H1 (cell line): ENCODE measurements around the gene ZNF385C. TPM values are rescaled to one million over a fixed set of nuclear protein-coding genes. Genes with fewer than 3 reads are reported as not detected.

Experiments used
- CTCF ChIA-PET: fragments of 300-600 bp; sonication (Branson Sonifier 250); formaldehyde crosslinking; loops from one replicate; lab custom pipeline; 2021; ENCODE audit not compliant: partially characterized antibody; lab: Charles Lee
- POLR2A ChIA-PET: fragments of 300-600 bp; sonication (Branson Sonifier 250); formaldehyde crosslinking; loops from one replicate; lab custom pipeline; 2021; ENCODE audit warnings: inconsistent platforms; ENCODE audit not compliant: partially characterized antibody; lab: Charles Lee
- DNase-seq, 2 experiments: peaks; one replicate each; pipeline versions ENCODE4 v3.0.0 to v3.0.0-alpha.2; 2010 to 2022; ENCODE audit warnings: low spot score in 2 of 2, low read depth in 1 of 2, mixed read lengths in 1 of 2
- FAIRE-seq: peaks from 2 replicates; lab custom pipeline; 2011; peaks lifted over from hg19 to GRCh38; lab: Jason Lieb, UNC
- H2AFZ ChIP-seq: 2 replicates; pipeline ENCODE4 v1.8.1; 2012; ENCODE audit warnings: low read length, inconsistent platforms
- H2AK5ac ChIP-seq: 2 replicates; pipeline ENCODE4 v1.6.1; 2013; ENCODE audit warnings: low read depth, low read length
- H2BK120ac ChIP-seq: replicated peaks from 2 replicates; pipeline ENCODE3; 2013; ENCODE audit warnings: low read depth, low read length, inconsistent platforms
- H2BK12ac ChIP-seq: 2 replicates; pipeline ENCODE4 v1.6.1; 2013; ENCODE audit warnings: low read depth, low read length
- H2BK15ac ChIP-seq: 2 replicates; pipeline ENCODE4 v1.6.1; 2013; ENCODE audit warnings: low read length
- H2BK20ac ChIP-seq: 2 replicates; pipeline ENCODE4 v1.6.1; 2013; ENCODE audit warnings: low read length
- H2BK5ac ChIP-seq: 2 replicates; pipeline ENCODE4 v1.6.1; 2013; ENCODE audit warnings: low read depth, low read length
- H3K14ac ChIP-seq: 2 replicates; pipeline ENCODE4 v1.6.1; 2013; ENCODE audit warnings: inconsistent platforms; ENCODE audit not compliant: insufficient read length
- H3K18ac ChIP-seq: 2 replicates; pipeline ENCODE4 v1.6.1; 2013; ENCODE audit warnings: low read length; ENCODE audit errors: extremely low read depth
- H3K23ac ChIP-seq: 2 replicates; pipeline ENCODE4 v1.6.1; 2013; ENCODE audit warnings: inconsistent platforms; ENCODE audit not compliant: insufficient read length
- H3K23me2 ChIP-seq: 2 replicates; pipeline ENCODE4 v1.6.1; 2013; ENCODE audit warnings: low read depth, low read length
- H3K27ac ChIP-seq: 2 replicates; pipeline ENCODE4 v1.6.1; 2011; ENCODE audit warnings: low read depth, low read length, inconsistent platforms
- H3K27me3 ChIP-seq, 4 experiments: replicated peaks in 1 of 4; 1 replicate in 1 of 4; 2 replicates in 3 of 4; pipeline versions ENCODE4 v1.6.1 to v1.8.1; 2011 to 2013; ENCODE audit warnings: low read length in 3 of 4, mild to moderate bottlenecking in 3 of 4, inconsistent platforms in 2 of 4, mixed read lengths in 2 of 4, moderate library complexity in 1 of 4; ENCODE audit not compliant: control insufficient read depth in 3 of 4, insufficient read depth in 3 of 4; ENCODE audit errors: extremely low read depth in 1 of 4
- H3K36me3 ChIP-seq, 4 experiments: 2 replicates each; pipeline versions ENCODE4 v1.6.1 to v1.8.1; 2011 to 2013; ENCODE audit warnings: mild to moderate bottlenecking in 4 of 4, low read length in 3 of 4, moderate library complexity in 2 of 4, control low read depth in 1 of 4, inconsistent platforms in 1 of 4; ENCODE audit not compliant: insufficient read depth in 4 of 4, control insufficient read depth in 2 of 4
- H3K4ac ChIP-seq: replicated peaks from 2 replicates; pipeline ENCODE3; 2013; ENCODE audit warnings: low read length, low read depth, mixed read lengths, inconsistent platforms; ENCODE audit not compliant: insufficient read length
- H3K4me1 ChIP-seq, 4 experiments: replicated peaks in 1 of 4; 1 replicate in 1 of 4; 2 replicates in 3 of 4; pipeline versions ENCODE4 v1.6.1 to v1.8.1; 2011 to 2013; ENCODE audit warnings: low read length in 3 of 4, inconsistent platforms in 2 of 4, mixed read lengths in 1 of 4; ENCODE audit not compliant: insufficient read depth in 4 of 4, control insufficient read depth in 3 of 4
- H3K4me2 ChIP-seq, 2 experiments: 2 replicates each; pipeline versions ENCODE4 v1.6.1 to v1.8.1; 2011 to 2013; ENCODE audit warnings: low read depth in 2 of 2, low read length in 2 of 2, control low read depth in 1 of 2, inconsistent platforms in 1 of 2, mild to moderate bottlenecking in 1 of 2; ENCODE audit not compliant: insufficient read depth in 1 of 2
- H3K4me3 ChIP-seq, 4 experiments: fragments of 200-600, 300-600 bp in 1 of 4; sonication (generic), shearing (Covaris generic), sonication (Bioruptor Twin) in 1 of 4; 2 replicates each; pipeline versions ENCODE4 v1.5.1 to v1.8.1; 2011 to 2016; ENCODE audit warnings: low read length in 4 of 4, low read depth in 3 of 4, control low read depth in 2 of 4, inconsistent platforms in 2 of 4, mild to moderate bottlenecking in 2 of 4, mixed read lengths in 1 of 4, moderate library complexity in 1 of 4; ENCODE audit not compliant: insufficient read depth in 2 of 4; ENCODE audit errors: extremely low read depth in 1 of 4
- H3K56ac ChIP-seq: replicated peaks from 2 replicates; pipeline ENCODE3; 2013; ENCODE audit warnings: low read depth, mild to moderate bottlenecking, mixed read lengths, low read length, inconsistent platforms; ENCODE audit not compliant: insufficient read length
- H3K79me1 ChIP-seq: 2 replicates; pipeline ENCODE4 v1.6.1; 2013; ENCODE audit warnings: low read depth, low read length, control low read depth
- H3K79me2 ChIP-seq, 2 experiments: 2 replicates each; pipeline versions ENCODE4 v1.6.1 to v1.8.1; 2012 to 2013; ENCODE audit warnings: low read length in 2 of 2, mild to moderate bottlenecking in 2 of 2, inconsistent platforms in 1 of 2; ENCODE audit not compliant: insufficient read depth in 2 of 2, control insufficient read depth in 1 of 2
- H3K9ac ChIP-seq, 4 experiments: replicated peaks in 1 of 4; 1 replicate in 1 of 4; 2 replicates in 3 of 4; pipeline versions ENCODE4 v1.6.1 to v1.8.1; 2011 to 2013; ENCODE audit warnings: low read depth in 3 of 4, low read length in 3 of 4, control low read depth in 2 of 4, mild to moderate bottlenecking in 2 of 4, moderate library complexity in 2 of 4, inconsistent platforms in 1 of 4; ENCODE audit errors: extremely low read depth in 1 of 4
- H3K9me3 ChIP-seq, 2 experiments: 2 replicates each; pipeline versions ENCODE4 v1.6.1 to v1.8.1; 2012 to 2013; ENCODE audit warnings: mild to moderate bottlenecking in 2 of 2, moderate library complexity in 2 of 2, control low read depth in 1 of 2, inconsistent platforms in 1 of 2, low read depth in 1 of 2, low read length in 1 of 2, mixed read lengths in 1 of 2; ENCODE audit not compliant: insufficient read depth in 2 of 2
- H4K20me1 ChIP-seq, 2 experiments: replicated peaks in 1 of 2; 2 replicates each; pipeline versions ENCODE3 to v1.8.1; 2011 to 2013; ENCODE audit warnings: inconsistent platforms in 2 of 2, low read length in 2 of 2, mild to moderate bottlenecking in 1 of 2; ENCODE audit not compliant: insufficient read depth in 2 of 2, control insufficient read depth in 1 of 2
- H4K5ac ChIP-seq: 2 replicates; pipeline ENCODE4 v1.6.1; 2013; ENCODE audit warnings: low read length, low read depth, mixed read lengths, inconsistent platforms; ENCODE audit not compliant: insufficient read length
- H4K8ac ChIP-seq: 2 replicates; pipeline ENCODE4 v1.8.0; 2013; ENCODE audit warnings: mild to moderate bottlenecking, moderate library complexity, low read length, inconsistent platforms; ENCODE audit not compliant: insufficient read depth; ENCODE audit errors: extremely low read depth
- H4K91ac ChIP-seq: replicated peaks from 2 replicates; pipeline ENCODE3; 2013; ENCODE audit warnings: low read length, mixed read lengths, inconsistent platforms; ENCODE audit not compliant: insufficient read length
- ATF3 ChIP-seq: IDR thresholded peaks from 2 replicates; pipeline ENCODE4 v1.6.1; 2011; ENCODE audit warnings: low read depth, mild to moderate bottlenecking, low read length; ENCODE audit not compliant: insufficient read depth
- CBX8 ChIP-seq: fragments of 300-800, 300-1000 bp; sonication (generic); IDR thresholded peaks from 2 replicates; pipeline ENCODE4 v1.7.1; 2016; ENCODE audit warnings: low read depth, low read length, borderline replicate concordance
- CHD1 ChIP-seq: IDR thresholded peaks from 2 replicates; pipeline ENCODE4 v1.6.1; 2012; ENCODE audit warnings: low read depth, low read length, improper control_type of control experiment
- CREB1 ChIP-seq: IDR thresholded peaks from 2 replicates; pipeline ENCODE4 v1.6.1; 2012; ENCODE audit warnings: inconsistent platforms
- EP300 ChIP-seq, 2 experiments: IDR thresholded peaks; 1 replicate in 1 of 2; 2 replicates in 1 of 2; pipeline ENCODE4 v1.6.1; 2011 to 2012; ENCODE audit warnings: low read depth in 2 of 2, low read length in 2 of 2, mild to moderate bottlenecking in 2 of 2, borderline replicate concordance in 1 of 2, inconsistent platforms in 1 of 2, moderate library complexity in 1 of 2
- EZH2 ChIP-seq: fragments of 200-600 bp; sonication (generic); IDR thresholded peaks from 2 replicates; pipeline ENCODE4 v1.7.1; 2012; ENCODE audit warnings: low read depth, mild to moderate bottlenecking, moderate library complexity, low read length, inconsistent platforms; ENCODE audit not compliant: severe bottlenecking
- HDAC6 ChIP-seq: IDR thresholded peaks from one replicate; pipeline ENCODE4 v1.7.1; 2012; ENCODE audit warnings: low read depth, mild to moderate bottlenecking, inconsistent platforms, low read length, moderate library complexity
- MAX ChIP-seq: IDR thresholded peaks from 2 replicates; pipeline ENCODE4 v1.6.1; 2012; ENCODE audit warnings: inconsistent platforms
- POLR2AphosphoS5 ChIP-seq: IDR thresholded peaks from 2 replicates; pipeline ENCODE4 v1.6.1; 2011; ENCODE audit warnings: low read depth, low read length
- POU5F1 ChIP-seq: IDR thresholded peaks from 2 replicates; pipeline ENCODE4 v1.6.1; 2011; ENCODE audit warnings: low read depth, mild to moderate bottlenecking, low read length, moderate library complexity
- SIRT6 ChIP-seq: IDR thresholded peaks from one replicate; pipeline ENCODE4 v1.7.1; 2012; ENCODE audit warnings: low read length, inconsistent platforms
- SRF ChIP-seq: IDR thresholded peaks from 2 replicates; pipeline ENCODE4 v1.6.1; 2011; ENCODE audit warnings: mild to moderate bottlenecking, low read depth, low read length, moderate library complexity
- TBP ChIP-seq: IDR thresholded peaks from 2 replicates; pipeline ENCODE4 v1.6.1; 2011; ENCODE audit warnings: low read depth, low read length, improper control_type of control experiment
- YY1 ChIP-seq: IDR thresholded peaks from 2 replicates; pipeline ENCODE4 v1.6.1; 2011; ENCODE audit warnings: low read depth, mild to moderate bottlenecking, low read length
- WGBS, 2 experiments: shearing (Covaris generic) in 1 of 2; methylation state at CpG; one replicate each; pipeline versions ENCODE4 v1.1.6 to v1.1.7; 2013 to 2015; ENCODE audit warnings: low lambda C conversion rate in 2 of 2, mixed read lengths in 2 of 2, inconsistent platforms in 1 of 2, low coverage in 1 of 2, missing lambda C conversion rate in 1 of 2; ENCODE audit not compliant: insufficient replicate concordance in 2 of 2, insufficient coverage in 1 of 2, insufficient read length in 1 of 2; ENCODE audit errors: extremely low coverage in 1 of 2, missing lambda C conversion rate in 1 of 2; 5-methylcytosine and 5-hydroxymethylcytosine counted together
- polyA plus RNA-seq, 7 experiments: library from polyadenylated mRNA; depleted of rRNA in 3 of 7; stranded (reverse) in 5 of 7; unstranded in 2 of 7; fragments of >200 nt in 5 of 7; fragments of 200-250 nt in 2 of 7; gene quantifications; 1 replicate in 5 of 7; 2 replicates in 1 of 7; 4 replicates in 1 of 7; pipeline versions ENCODE4 v1.2.1 to v1.2.3, GENCODE V29; 2011 to 2013; ENCODE audit warnings: missing spikeins in 2 of 7, mixed read lengths in 2 of 7
- total RNA-seq: library from RNA; stranded (reverse); fragmentation: NEBNext Ultra II Directional; extraction: Animal tissue kit (Norgen Biotek cat#: 25700); gene quantifications from 2 replicates; pipeline ENCODE4 v1.2.1, GENCODE V29; 2021

ZNF385C gene
- total and polyA plus RNA-seq, 2 of the 8 experiments (the other 6 are each of a cell fraction or from before 2014, with no cell fraction given): 3.9 to 6.1 TPM

GRCh38 chr17:42079541-42079940 lies 18.7 kb downstream of the ZNF385C start:
- WGBS, 2 experiments: 94% methylated on average over 2 of the region's 2 CpGs; no CpG with 5 or more reads in 1 of the 2 experiments
- no peak overlapping the region for H3K27ac ChIP-seq
- no peaks in the 10 kb centered on the region for H3K36me3 ChIP-seq
- no peaks in the 10 kb centered on the region for H3K79me1 ChIP-seq
- no peaks in the 10 kb centered on the region for H3K23me2 ChIP-seq
- FAIRE-seq (peak; percentile 7), DNase-seq (no peak)
- ChIA-PET CTCF (interaction anchor here (1.1 to 2.9 kb wide), 11 partner anchors 12 to 84 kb away, joined by 3 to 32 read pairs (median 5); no protein-coding TSS in a partner anchor), POLR2A (interaction anchor here (0.9 to 1.5 kb wide), 3 partner anchors 9 to 55 kb away, joined by 5 read pairs; no protein-coding TSS in a partner anchor)
- no peak overlapping the region for H2BK120ac ChIP-seq
- no peak overlapping the region for H2AFZ ChIP-seq
- H3K27me3 ChIP-seq: no peaks in the 10 kb centered on the region
- H4K8ac ChIP-seq: no peak overlapping the region
- no peak overlapping the region for H3K4ac ChIP-seq
- peaks cover 0 to 4% (median 3%) of the 10 kb centered on the region in 4 experiments; a peak in 3 of 7 replicates for H3K4me1 ChIP-seq
- no peak overlapping the region for H3K4me2 ChIP-seq
- H4K5ac ChIP-seq: no peak overlapping the region
- no peak overlapping the region for H4K91ac ChIP-seq
- no peak overlapping the region for H3K18ac ChIP-seq
- H3K9ac ChIP-seq: no peak overlapping the region
- H3K56ac ChIP-seq: no peak overlapping the region
- no peak overlapping the region for H2AK5ac ChIP-seq
- H4K20me1 ChIP-seq: no peaks in the 10 kb centered on the region
- H2BK15ac ChIP-seq: no peak overlapping the region
- H3K14ac ChIP-seq: no peak overlapping the region
- TF ChIP-seq SRF (no peak), CBX8 (no peak), ATF3 (no peak), POU5F1 (no peak), HDAC6 (no peak), CHD1 (no peak), MAX (no peak), SIRT6 (no peak), EP300 (IDR thresholded peaks at IDR 0.05; ENCODE audit: borderline replicate concordance in 1 of 2, low read depth in 2 of 2, low read length in 2 of 2) (no peak), CREB1 (no peak), EZH2 (no peak), TBP (no peak), POLR2AphosphoS5 (no peak), YY1 (no peak)
- no peak overlapping the region for H3K4me3 ChIP-seq
- H3K79me2 ChIP-seq: no peaks in the 10 kb centered on the region
- H2BK20ac ChIP-seq: no peak overlapping the region
- H2BK5ac ChIP-seq: no peak overlapping the region
- H2BK12ac ChIP-seq: no peak overlapping the region
- H3K9me3 ChIP-seq: no peaks in the 10 kb centered on the region
- H3K23ac ChIP-seq: no peak overlapping the region
